HEK293 (cell line): ENCODE results near the gene SLC39A1.
A peak's percentile ranks its signal among the peaks of the same experiment; 100 is the strongest.

Experiments
- ATF2 ChIP-seq: fragments of 450-650 bp; formaldehyde crosslinking; IDR thresholded peaks from 2 replicates; pipeline ENCODE4 v1.5.1; 2016; ENCODE audit warnings: missing biosample characterization, missing genetic modification characterization, low read depth
- BCL6B ChIP-seq: fragments of 450-650 bp; formaldehyde crosslinking; IDR thresholded peaks from 2 replicates; pipeline ENCODE4 v1.5.1; 2017; ENCODE audit warnings: missing biosample characterization, missing genetic modification characterization
- FEZF1 ChIP-seq: fragments of 450-650 bp; formaldehyde crosslinking; IDR thresholded peaks from 2 replicates; pipeline ENCODE4 v1.5.1; 2016; ENCODE audit warnings: missing biosample characterization, missing genetic modification characterization
- INSM2 ChIP-seq: fragments of 450-650 bp; formaldehyde crosslinking; IDR thresholded peaks from 2 replicates; pipeline ENCODE4 v1.5.1; 2016; ENCODE audit warnings: missing biosample characterization, missing genetic modification characterization
- KLF10 ChIP-seq: fragments of 450-650 bp; IDR thresholded peaks from 2 replicates; pipeline ENCODE4 v1.5.1; 2018; ENCODE audit warnings: missing biosample characterization, mild to moderate bottlenecking, missing genetic modification characterization
- SALL2 ChIP-seq: fragments of 450-650 bp; formaldehyde crosslinking; IDR thresholded peaks from 2 replicates; pipeline ENCODE4 v1.5.0; 2017; ENCODE audit warnings: missing biosample characterization, mild to moderate bottlenecking, missing genetic modification characterization, borderline replicate concordance
- YY2 ChIP-seq: fragments of 450-650 bp; formaldehyde crosslinking; IDR thresholded peaks from 2 replicates; pipeline ENCODE4 v1.5.1; 2016; ENCODE audit warnings: missing biosample characterization, missing genetic modification characterization
- ZBTB49 ChIP-seq: fragments of 450-650 bp; formaldehyde crosslinking; IDR thresholded peaks from 2 replicates; pipeline ENCODE4 v1.5.1; 2016; ENCODE audit warnings: missing biosample characterization, missing genetic modification characterization, low read depth
- ZEB2 ChIP-seq: fragments of 450-650 bp; formaldehyde crosslinking; IDR thresholded peaks from 2 replicates; pipeline ENCODE4 v1.5.1; 2016; ENCODE audit warnings: missing biosample characterization, missing genetic modification characterization
- ZNF114 ChIP-seq: fragments of 450-650 bp; formaldehyde crosslinking; IDR thresholded peaks from 2 replicates; pipeline ENCODE4 v1.5.0; 2017; ENCODE audit warnings: missing biosample characterization, missing genetic modification characterization
- ZNF146 ChIP-seq: fragments of 450-650 bp; formaldehyde crosslinking; IDR thresholded peaks from 2 replicates; pipeline ENCODE4 v1.5.1; 2016; ENCODE audit warnings: missing biosample characterization, missing genetic modification characterization
- ZNF223 ChIP-seq: fragments of 450-650 bp; formaldehyde crosslinking; IDR thresholded peaks from 2 replicates; pipeline ENCODE4 v1.5.1; 2016; ENCODE audit warnings: missing biosample characterization, missing genetic modification characterization
- ZNF274 ChIP-seq, 2 experiments: fragments of 200-500 bp in 1 of 2; fragments of 450-650 bp in 1 of 2; sonication (Bioruptor generic) in 1 of 2; formaldehyde crosslinking in 1 of 2; IDR thresholded peaks; 2 replicates each; pipeline versions ENCODE4 v1.5.1 to v1.6.1; 2014 to 2016; ENCODE audit warnings: borderline replicate concordance in 1 of 2, inconsistent platforms in 1 of 2, low read length in 1 of 2, missing biosample characterization in 1 of 2, missing genetic modification characterization in 1 of 2
- ZNF302 ChIP-seq: fragments of 450-650 bp; formaldehyde crosslinking; IDR thresholded peaks from 2 replicates; pipeline ENCODE4 v1.5.1; 2016; ENCODE audit warnings: missing biosample characterization, missing genetic modification characterization, low read depth
- ZNF311 ChIP-seq: fragments of 450-650 bp; formaldehyde crosslinking; IDR thresholded peaks from 2 replicates; pipeline ENCODE4 v1.5.1; 2017; ENCODE audit warnings: missing biosample characterization, missing genetic modification characterization, borderline replicate concordance
- ZNF324 ChIP-seq: fragments of 450-650 bp; formaldehyde crosslinking; IDR thresholded peaks from 2 replicates; pipeline ENCODE4 v1.5.1; 2016; ENCODE audit warnings: missing biosample characterization, missing genetic modification characterization
- ZNF350 ChIP-seq: fragments of 450-650 bp; formaldehyde crosslinking; IDR thresholded peaks from 2 replicates; pipeline ENCODE4 v1.5.0; 2017; ENCODE audit warnings: missing biosample characterization, mild to moderate bottlenecking, missing genetic modification characterization
- ZNF433 ChIP-seq: fragments of 450-650 bp; formaldehyde crosslinking; IDR thresholded peaks from 2 replicates; pipeline ENCODE4 v1.5.1; 2016; ENCODE audit warnings: missing biosample characterization, missing genetic modification characterization, low read depth
- ZNF473 ChIP-seq: fragments of 450-650 bp; formaldehyde crosslinking; IDR thresholded peaks from 2 replicates; pipeline ENCODE4 v1.5.1; 2017; ENCODE audit warnings: missing biosample characterization, missing genetic modification characterization
- ZNF510 ChIP-seq: fragments of 450-650 bp; formaldehyde crosslinking; IDR thresholded peaks from 2 replicates; pipeline ENCODE4 v1.5.1; 2018; ENCODE audit warnings: mild to moderate bottlenecking, missing genetic modification characterization, missing biosample characterization; ENCODE audit not compliant: insufficient replicate concordance
- ZNF529 ChIP-seq: fragments of 450-650 bp; formaldehyde crosslinking; IDR thresholded peaks from 2 replicates; pipeline ENCODE4 v1.5.1; 2017; ENCODE audit warnings: missing genetic modification characterization, missing biosample characterization; ENCODE audit not compliant: insufficient replicate concordance
- ZNF530 ChIP-seq: fragments of 450-650 bp; formaldehyde crosslinking; IDR thresholded peaks from 2 replicates; pipeline ENCODE4 v1.5.1; 2016; ENCODE audit warnings: low read depth, missing biosample characterization, missing genetic modification characterization
- ZNF580 ChIP-seq: fragments of 450-650 bp; formaldehyde crosslinking; IDR thresholded peaks from 2 replicates; pipeline ENCODE4 v1.5.1; 2016; ENCODE audit warnings: missing biosample characterization, missing genetic modification characterization
- ZNF624 ChIP-seq: fragments of 450-650 bp; formaldehyde crosslinking; IDR thresholded peaks from 2 replicates; pipeline ENCODE4 v1.5.1; 2017; ENCODE audit warnings: missing biosample characterization, missing genetic modification characterization
- ZNF747 ChIP-seq: fragments of 450-650 bp; formaldehyde crosslinking; IDR thresholded peaks from 2 replicates; pipeline ENCODE4 v1.5.1; 2016; ENCODE audit warnings: missing biosample characterization, missing genetic modification characterization
- ZNF792 ChIP-seq: fragments of 450-650 bp; formaldehyde crosslinking; IDR thresholded peaks from 2 replicates; pipeline ENCODE4 v1.5.1; 2016; ENCODE audit warnings: missing biosample characterization, missing genetic modification characterization
- ZNF837 ChIP-seq: fragments of 450-650 bp; formaldehyde crosslinking; IDR thresholded peaks from 2 replicates; pipeline ENCODE4 v1.5.1; 2016; ENCODE audit warnings: missing biosample characterization, missing genetic modification characterization
- ZSCAN5A ChIP-seq: fragments of 450-650 bp; formaldehyde crosslinking; IDR thresholded peaks from 2 replicates; pipeline ENCODE4 v1.5.1; 2016; ENCODE audit warnings: missing biosample characterization, missing genetic modification characterization

The SLC39A1 gene

GRCh38 chr1:153958111-153958960 lies 5.0 kb downstream of the SLC39A1 start, which contains the start of gene CRTC2 (continued):
- no peak for TF ChIP-seq BCL6B (tag by site-specific recombination)
- TF ChIP-seq ZNF302: no peak
- TF ChIP-seq ZNF350 (tag by site-specific recombination): no peak
- TF ChIP-seq ZNF530 (tag by site-specific recombination): no peak
- peak; percentile 66; the same call in 1 of the 2 replicates for TF ChIP-seq KLF10 (tag by site-specific recombination)
- no peak for TF ChIP-seq ZNF114
- peak; percentile 88 for TF ChIP-seq ZEB2 (tag by site-specific recombination)
- TF ChIP-seq ZNF324 (tag by site-specific recombination): peak; percentile 87; the same call in 1 of the 2 replicates
- TF ChIP-seq ZNF747: no peak
- TF ChIP-seq ZNF146: no peak
- peak; percentile 37; the same call in 1 of the 2 replicates for TF ChIP-seq FEZF1 (tag by site-specific recombination)
- TF ChIP-seq ZNF433 (tag by site-specific recombination): no peak
- TF ChIP-seq ZNF473 (tag by site-specific recombination): no peak
- TF ChIP-seq ZSCAN5A (tag by site-specific recombination): peak; percentile 75
- TF ChIP-seq ATF2: no peak
- peak; percentile 44 for TF ChIP-seq YY2 (tag by site-specific recombination)
- TF ChIP-seq ZNF624 (tag by site-specific recombination): peak; percentile 38; the same call in 1 of the 2 replicates
- TF ChIP-seq SALL2 (tag by site-specific recombination): no peak
- no peak for TF ChIP-seq ZBTB49 (tag by site-specific recombination)
- TF ChIP-seq ZNF274 (IDR thresholded peaks at IDR 0.05; ENCODE audit: low read length): no peak
- no peak for TF ChIP-seq ZNF274 (tag by site-specific recombination; IDR thresholded peaks at IDR 0.05; ENCODE audit: borderline replicate concordance)
- TF ChIP-seq ZNF311 (tag by site-specific recombination): no peak
- peak; percentile 48; the same call in 1 of the 2 replicates for TF ChIP-seq ZNF580
- TF ChIP-seq INSM2 (tag by site-specific recombination): peak; percentile 27; the same call in 1 of the 2 replicates
- TF ChIP-seq ZNF792 (tag by site-specific recombination): peak; percentile 78; the same call in 1 of the 2 replicates
- TF ChIP-seq ZNF837: no peak; the same call in 1 of the 2 replicates
- no peak for TF ChIP-seq ZNF529 (tag by site-specific recombination)
- TF ChIP-seq ZNF223: 0 out of 2 replicates have a peak, but pooled peaks have one; percentile 11
- TF ChIP-seq ZNF510: no peak
